IPS-18c (cell line): ENCODE data around the gene PCDH8.

Experiments used
- H3K4me3 ChIP-seq: 2 replicates; pipeline ENCODE4 v1.7.0; 2013; ENCODE audit warnings: low read depth, mild to moderate bottlenecking, low read length, moderate library complexity; ENCODE audit not compliant: insufficient read depth
- H3K9me3 ChIP-seq: one replicate; pipeline ENCODE4 v1.6.1; 2013; ENCODE audit warnings: mild to moderate bottlenecking, low read length, moderate library complexity; ENCODE audit not compliant: control insufficient read depth, insufficient read depth

The PCDH8 gene

GRCh38 chr13:52862358-52863206 is 14.1 kb upstream of the PCDH8 start:
- Histone ChIP-seq H3K9me3 (peaks cover 4% of the 10 kb centered on the region), H3K4me3 (no peak overlapping the region)

DNA sequence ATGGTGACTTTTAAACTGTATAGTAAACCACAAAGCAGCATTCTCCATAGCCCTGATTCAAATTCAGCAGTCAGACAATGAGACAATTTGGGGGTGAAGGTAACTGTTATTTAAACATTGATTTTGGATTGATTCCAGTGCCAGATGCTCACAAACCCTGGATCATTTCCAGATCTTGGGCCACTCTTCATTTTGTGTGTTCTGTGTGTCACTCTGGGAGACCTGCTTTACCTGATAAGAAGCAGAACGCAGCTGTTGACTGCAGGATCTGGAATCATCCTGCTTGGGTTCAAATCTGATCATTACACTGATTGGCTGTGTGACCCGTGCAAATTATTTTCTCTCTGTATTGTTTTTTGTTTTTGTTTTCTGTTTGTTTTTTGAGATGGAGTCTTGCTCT is 4.0 kb upstream of the PCDH8 start:
- Histone ChIP-seq H3K9me3 (peaks cover 2% of the 10 kb centered on the region), H3K4me3 (peak overlapping the region; percentile 22; the same call in 1 of the 2 replicates)

GRCh38 chr13:52851137-52851962 is 2.9 kb upstream of the PCDH8 start:
- Histone ChIP-seq H3K4me3 (peak overlapping the region; percentile 77), H3K9me3 (peaks cover 4% of the 10 kb centered on the region)

- Histone ChIP-seq H3K4me3 (peak overlapping the region; percentile 77), H3K9me3 (peaks cover 5% of the 10 kb centered on the region)
These were observed 2.1 kb upstream of the PCDH8 start for GRCh38 chr13:52850396-52851136.

- H3K4me3 ChIP-seq, result peak overlapping the region; percentile 77; the same call in 1 of the 2 replicates
- H3K9me3 ChIP-seq, result peaks cover 5% of the 10 kb centered on the region
These were observed 1.6 kb upstream of the PCDH8 start for GRCh38 chr13:52850072-52850395.

DNA sequence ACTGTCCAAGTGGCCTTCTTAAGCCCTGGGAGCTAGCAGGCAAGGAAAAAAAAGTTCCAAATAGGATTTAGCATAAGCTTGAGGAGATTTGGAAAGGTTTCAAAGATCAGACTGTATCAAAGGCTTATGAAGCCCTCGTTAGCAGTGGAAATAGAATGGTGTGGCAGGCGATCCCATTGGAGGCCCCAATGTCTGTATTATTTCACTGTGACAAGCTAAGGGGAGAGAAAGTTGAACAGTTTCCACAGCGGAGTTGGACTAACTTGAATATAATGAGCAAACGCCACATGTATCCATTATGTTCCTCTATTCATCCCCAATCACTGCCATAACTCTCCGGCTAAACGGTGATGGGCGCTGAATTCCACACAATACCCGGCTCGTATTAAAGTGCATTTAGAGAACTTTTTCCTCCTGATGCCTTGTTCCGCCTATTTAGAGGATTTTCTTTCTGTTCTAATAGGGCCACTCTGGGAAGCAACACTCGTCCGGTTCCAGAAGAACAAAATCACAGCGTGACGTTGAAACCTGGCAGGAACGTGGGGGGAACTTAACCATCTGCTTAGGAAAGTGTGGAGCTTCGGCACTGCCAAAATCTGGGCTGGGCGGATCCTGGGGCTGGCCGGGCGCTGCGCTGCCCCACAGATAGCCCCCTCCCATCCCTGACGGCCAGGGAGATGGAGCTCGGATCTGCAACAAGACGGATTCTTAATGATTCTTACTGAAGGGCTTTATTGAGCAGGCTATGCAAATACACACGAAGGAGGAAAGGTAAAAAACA is 1.0 kb upstream of the PCDH8 start:
- Histone ChIP-seq H3K9me3 (peaks cover 5% of the 10 kb centered on the region), H3K4me3 (peak overlapping the region; percentile 77)

GRCh38 chr13:52847682-52848432 is 583 bp downstream of the PCDH8 start:
- Histone ChIP-seq H3K4me3 (peak overlapping the region; percentile 63), H3K9me3 (peaks cover 5% of the 10 kb centered on the region)

DNA sequence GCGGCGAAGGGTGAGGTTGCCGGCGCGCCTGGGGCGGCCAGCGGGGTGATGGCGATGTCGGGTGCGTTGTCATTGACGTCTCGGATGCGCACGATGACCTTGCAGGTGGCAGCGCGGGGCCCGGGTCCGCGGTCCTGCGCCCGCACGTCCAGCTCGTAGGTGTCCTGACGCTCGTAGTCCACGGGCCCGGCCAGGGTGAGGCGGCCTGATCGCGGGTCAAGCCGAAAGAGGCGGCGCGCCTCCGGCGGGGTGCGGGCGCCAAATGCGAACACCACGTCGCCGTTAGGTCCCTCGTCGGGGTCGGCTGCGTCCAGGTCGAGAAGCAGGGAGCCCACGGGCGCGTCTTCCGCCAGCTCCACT is 1.1 kb downstream of the PCDH8 start:
- Histone ChIP-seq H3K4me3 (peak overlapping the region; percentile 63; the same call in 1 of the 2 replicates), H3K9me3 (peaks cover 5% of the 10 kb centered on the region)

DNA sequence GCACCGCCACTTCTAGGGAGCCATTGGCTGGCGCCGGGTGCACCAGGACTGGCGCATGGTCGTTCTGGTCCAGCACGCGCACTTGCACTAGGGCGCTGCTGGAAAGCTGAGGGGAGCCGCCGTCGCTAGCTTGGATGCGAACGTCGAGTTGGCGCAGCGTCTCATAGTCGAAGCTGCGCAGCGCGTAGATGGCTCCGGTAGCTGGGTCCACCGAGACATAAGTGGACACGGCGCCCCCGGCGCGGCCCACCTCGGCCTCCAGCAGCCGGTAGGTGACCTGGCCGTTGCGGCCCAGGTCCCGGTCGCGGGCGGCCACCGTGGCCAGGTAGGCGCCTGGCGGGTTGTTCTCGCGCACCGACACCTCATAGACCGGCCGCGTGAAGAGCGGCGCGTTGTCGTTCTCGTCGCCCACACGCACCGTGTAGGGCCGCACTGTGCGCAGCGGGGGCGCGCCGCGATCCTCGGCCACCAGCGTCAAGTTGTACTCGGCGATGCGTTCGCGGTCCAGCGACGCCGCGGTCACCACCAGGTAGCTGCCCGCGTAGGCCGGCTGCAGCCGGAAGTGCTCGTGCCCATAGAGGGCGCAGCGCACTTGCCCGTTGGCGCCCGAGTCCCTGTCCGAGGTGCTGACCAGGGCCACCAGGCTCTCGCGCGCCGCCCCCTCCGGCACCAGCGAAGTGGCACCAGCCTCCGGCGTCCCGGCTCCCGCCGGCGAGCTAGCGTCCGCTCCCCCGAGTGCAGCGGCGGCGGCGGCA is 1.7 kb downstream of the PCDH8 start:
- Histone ChIP-seq H3K4me3 (peak overlapping the region; percentile 63), H3K9me3 (peaks cover 5% of the 10 kb centered on the region)

DNA sequence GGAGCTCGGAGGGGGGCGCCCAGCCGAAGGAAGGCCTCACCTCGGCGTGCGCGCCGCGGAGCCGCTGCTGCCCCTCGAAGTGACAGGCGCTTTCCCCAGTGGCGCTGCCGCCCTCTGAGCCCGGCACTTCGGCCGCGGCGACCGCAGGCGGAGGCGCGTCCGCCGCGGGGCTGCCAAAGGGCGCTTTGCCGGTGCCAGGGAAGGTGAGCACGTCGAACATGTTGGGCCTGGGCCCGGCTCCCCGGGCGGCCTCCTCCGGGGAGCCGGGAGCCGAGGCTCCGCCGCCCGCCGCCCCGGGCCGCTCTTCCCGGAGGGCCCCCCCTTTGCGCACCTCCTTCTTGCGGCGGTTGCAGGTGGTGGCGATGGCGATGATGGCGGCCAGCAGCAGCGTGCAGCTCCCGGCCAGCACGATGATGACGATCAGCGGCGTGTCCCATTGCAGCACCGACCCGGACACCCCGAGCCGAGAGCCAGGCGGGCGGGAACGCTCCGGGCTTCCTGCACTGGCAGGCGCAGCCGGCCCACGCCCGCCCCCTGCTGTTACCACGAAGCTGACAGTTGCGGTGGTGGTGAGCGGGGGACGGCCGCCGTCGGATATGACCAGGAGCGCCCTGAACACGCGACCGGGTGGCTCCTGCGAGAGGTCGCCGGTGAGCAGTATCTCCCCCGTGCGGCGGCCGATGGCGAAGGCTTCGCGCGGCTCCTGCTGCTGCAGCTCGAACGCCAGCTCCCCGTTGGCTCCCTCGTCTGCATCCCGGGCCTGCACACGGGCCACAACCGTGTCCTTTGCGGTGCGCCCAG is 2.5 kb downstream of the PCDH8 start:
- H3K4me3 ChIP-seq, result peak overlapping the region; percentile 63
- H3K9me3 ChIP-seq, result peaks cover 5% of the 10 kb centered on the region

DNA sequence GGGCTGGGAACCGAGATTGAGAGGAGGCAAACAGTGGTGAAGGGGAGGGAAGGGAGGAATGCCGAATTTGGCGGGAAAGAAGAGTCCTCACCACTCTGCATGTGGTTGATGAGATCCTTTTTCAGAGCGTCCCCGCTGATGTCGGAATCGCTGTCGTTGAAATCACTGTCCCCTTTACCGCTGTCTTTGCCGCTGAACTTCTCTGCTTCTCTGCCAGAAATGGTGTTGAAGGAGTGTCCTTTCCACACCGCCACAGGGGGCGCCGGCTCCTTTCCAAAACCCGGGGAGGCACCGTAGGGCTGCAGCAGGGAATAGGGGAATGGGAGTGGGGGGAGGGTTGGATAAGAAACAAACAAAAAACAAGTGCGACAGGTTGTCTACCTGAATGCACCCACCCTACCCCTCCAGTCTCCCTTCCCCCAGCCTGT is 3.1 kb downstream of the PCDH8 start:
- Histone ChIP-seq H3K4me3 (0 out of 2 replicates have a peak overlapping the region, but pooled peaks have one; percentile 21), H3K9me3 (peaks cover 5% of the 10 kb centered on the region)

- Histone ChIP-seq H3K9me3 (peaks cover 5% of the 10 kb centered on the region), H3K4me3 (0 out of 2 replicates have a peak overlapping the region, but pooled peaks have one; percentile 15)
These were observed 3.6 kb downstream of the PCDH8 start for GRCh38 chr13:52844836-52845235.

DNA sequence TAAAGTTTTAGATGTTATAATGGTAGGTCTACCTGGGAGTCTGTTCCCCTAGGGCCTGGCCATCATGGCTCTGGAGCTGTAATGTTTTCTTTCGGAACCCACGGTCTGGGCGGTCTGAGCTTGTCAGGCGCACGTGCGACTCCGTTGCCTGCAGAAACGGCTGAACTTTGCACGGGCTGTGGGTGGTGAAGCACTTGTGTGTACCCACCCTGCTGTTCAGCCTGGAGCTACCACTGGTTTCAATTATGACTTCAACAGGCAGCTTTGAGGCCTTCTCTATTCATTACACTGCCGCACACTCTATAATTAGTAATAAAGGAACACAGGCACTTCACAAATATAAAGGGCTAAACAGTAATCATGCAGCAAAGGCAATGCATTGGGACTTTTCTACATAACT is 6.0 kb downstream of the PCDH8 start:
- no peak overlapping the region for H3K4me3 ChIP-seq

GRCh38 chr13:52840066-52840465 is 8.4 kb downstream of the PCDH8 start:
- no peak overlapping the region for H3K4me3 ChIP-seq
- no peaks in the 10 kb centered on the region for H3K9me3 ChIP-seq

More for the DNA sequence above, 6.0 kb downstream of the PCDH8 start:
- H3K9me3 ChIP-seq, result peaks cover 2% of the 10 kb centered on the region
